ENCODE measurements around the gene COX20.

The COX20 gene

GRCh38 chr1:244837597-244838258 is 2.3 kb downstream of the COX20 start:
- H3K27ac ChIP-seq, result no peak overlapping the region; the same call in 1 of the 2 replicates

GRCh38 chr1:244839656-244840055 is 4.2 kb downstream of the COX20 start:
- TF ChIP-seq ZFX (IDR thresholded peaks at IDR 0.05), result no peak
- no peak for TF ChIP-seq CTCF (conservative IDR thresholded peaks at IDR 0.05)
- H3K27ac ChIP-seq, result no peak overlapping the region

More at GRCh38 chr1:244837597-244838258, 2.3 kb downstream of the COX20 start:
- TF ChIP-seq CTCF (conservative IDR thresholded peaks at IDR 0.05), result no peak
- no peak for TF ChIP-seq ZFX (IDR thresholded peaks at IDR 0.05)

GRCh38 chr1:244840219-244840794 is 4.8 kb downstream of the COX20 start:
- no peak overlapping the region for H3K27ac ChIP-seq

GRCh38 chr1:244841273-244841927 is 5.9 kb downstream of the COX20 start:
- no peak overlapping the region for H3K27ac ChIP-seq
- TF ChIP-seq ZFX (IDR thresholded peaks at IDR 0.05) (no peak), CTCF (conservative IDR thresholded peaks at IDR 0.05) (no peak)

More at GRCh38 chr1:244840219-244840794, 4.8 kb downstream of the COX20 start:
- TF ChIP-seq ZFX (IDR thresholded peaks at IDR 0.05) (no peak), CTCF (conservative IDR thresholded peaks at IDR 0.05) (no peak)

GRCh38 chr1:244843148-244843978 is 7.9 kb downstream of the COX20 start:
- TF ChIP-seq CTCF (conservative IDR thresholded peaks at IDR 0.05), result no peak
- no peak for TF ChIP-seq ZFX (IDR thresholded peaks at IDR 0.05)
- H3K27ac ChIP-seq, result no peak overlapping the region

GRCh38 chr1:244844155-244845121 is 9.0 kb downstream of the COX20 start:
- TF ChIP-seq ZFX (IDR thresholded peaks at IDR 0.05) (no peak), CTCF (conservative IDR thresholded peaks at IDR 0.05) (no peak)
- H3K27ac ChIP-seq, result no peak overlapping the region
